Calu3 (cell line): ENCODE data around the gene GLRX2. TPM values are rescaled to one million over a fixed set of nuclear protein-coding genes. Genes with fewer than 3 reads are reported as not detected.
"Not testable (repeated sequence)": the region's sequence is repeated elsewhere in the genome, so short reads cannot be mapped to it uniquely, and the experiment has no call there.

Experiments
- BruUV-seq: library from RNA; stranded (reverse); fragments of 400-500 nt; replicated peaks from 2 replicates; lab custom pipeline; 2021; lab: Mats Ljungman, UMichigan
- CTCF ChIA-PET: fragments of 300-600 bp; sonication (Branson Sonifier 250); formaldehyde crosslinking; loops from one replicate; lab custom pipeline; 2022; ENCODE audit warnings: antibody characterized with exemption; lab: Charles Lee
- DNase-seq: peaks from one replicate; pipeline ENCODE4 v3.0.0; 2022
- H3K27ac Mint-ChIP-seq: one replicate; pipeline ENCODE4 v1.8.0; 2022; ENCODE audit warnings: mixed read lengths; ENCODE audit not compliant: unreplicated experiment
- H3K27me3 Mint-ChIP-seq: one replicate; pipeline ENCODE4 v1.8.0; 2022; ENCODE audit warnings: mixed read lengths; ENCODE audit not compliant: unreplicated experiment
- H3K36me3 Mint-ChIP-seq: one replicate; pipeline ENCODE4 v1.8.0; 2022; ENCODE audit warnings: mild to moderate bottlenecking, moderate library complexity, mixed read lengths; ENCODE audit not compliant: insufficient read depth, unreplicated experiment
- H3K4me1 Mint-ChIP-seq: one replicate; pipeline ENCODE4 v1.8.0; 2022; ENCODE audit warnings: mild to moderate bottlenecking, low read depth, mixed read lengths; ENCODE audit not compliant: unreplicated experiment
- H3K4me3 Mint-ChIP-seq: one replicate; pipeline ENCODE4 v1.8.0; 2022; ENCODE audit warnings: mild to moderate bottlenecking, low read depth, moderate library complexity, mixed read lengths; ENCODE audit not compliant: unreplicated experiment
- H3K9me3 Mint-ChIP-seq: one replicate; pipeline ENCODE4 v1.8.0; 2022; ENCODE audit warnings: low read depth, mixed read lengths; ENCODE audit not compliant: unreplicated experiment
- CTCF ChIP-seq: fragments of 200-600 bp; IDR thresholded peaks from one replicate; pipeline ENCODE4 v1.8.0; 2022; ENCODE audit warnings: antibody characterized with exemption; ENCODE audit not compliant: unreplicated experiment
- intact Hi-C: fragments of 100-400 bp; cut with micrococcal nuclease; formaldehyde crosslinking; loops from one replicate; pipeline ENCODE4 v1.10.0; 2022; ENCODE audit not compliant: unreplicated experiment
- microRNA-seq: library from miRNA; unstranded; fragments of <30 nt; microRNA quantifications from one replicate; pipeline ENCODE4 v1.2.0, GENCODE V29; 2022
- total RNA-seq: library from RNA; stranded (reverse); gene quantifications from 2 replicates; pipeline ENCODE4 v1.2.3, GENCODE V29; 2022

Gene GLRX2
- total RNA-seq, 1 experiment from 2014 or later, result 25.7 TPM

- no peak overlapping the region for H3K27ac Mint-ChIP-seq
- no peak overlapping the region for H3K4me3 Mint-ChIP-seq
- CTCF ChIA-PET, result no interaction called here
- H3K27me3 Mint-ChIP-seq, result no peaks in the 10 kb centered on the region
- peaks cover 33% of the 10 kb centered on the region for H3K36me3 Mint-ChIP-seq
- TF ChIP-seq CTCF, result no peak
- H3K4me1 Mint-ChIP-seq, result peaks cover 25% of the 10 kb centered on the region
- BruUV-seq, result no TSS peak
- no peak for DNase-seq
- intact Hi-C loops, result no loop called here
- H3K9me3 Mint-ChIP-seq, result no peaks in the 10 kb centered on the region
Observed at GRCh38 chr1:193054169-193054675, 51.0 kb downstream of the GLRX2 start.

GRCh38 chr1:193048913-193049312 lies 56.3 kb downstream of the GLRX2 start:
- not testable (repeated sequence) for H3K4me3 Mint-ChIP-seq, DNase-seq

More at GRCh38 chr1:193048913-193049312, 56.3 kb downstream of the GLRX2 start:
- H3K9me3 Mint-ChIP-seq, H3K4me1 Mint-ChIP-seq, BruUV-seq, H3K27me3 Mint-ChIP-seq, H3K27ac Mint-ChIP-seq, intact Hi-C loops, CTCF ChIA-PET: not testable (repeated sequence)
- peaks cover 22% of the 10 kb centered on the region for H3K36me3 Mint-ChIP-seq

Small RNA genes lying within 50 kb of the gene (microRNA-seq; reads per million reads assigned to microRNA genes)
- not detected for gene MIR1278

Other genes starting within 250 kb of the GLRX2 start
- 69.9 and 73.7 TPM in 2 replicates for gene UCHL5, start 46.1 kb downstream of the GLRX2 start, total RNA-seq
- 63.6 and 65.1 TPM in 2 replicates for gene RO60, start 45.8 kb downstream of the GLRX2 start, total RNA-seq
- 70.7 and 75.2 TPM in 2 replicates for gene CDC73, start 16.6 kb upstream of the GLRX2 start, total RNA-seq
- gene B3GALT2, start 81.2 kb upstream of the GLRX2 start, total RNA-seq, result not detected in 2 replicates